Measurements from ENCODE around the gene SLC29A2.
"Not testable (repeated sequence)": the region's sequence is repeated elsewhere in the genome, so short reads cannot be mapped to it uniquely, and the experiment has no call there.

SLC29A2 gene

GRCh38 chr11:66359662-66360087 is 11.9 kb downstream of the SLC29A2 start:
- no peak overlapping the region for H3K4me3 ChIP-seq (replicated peaks; ENCODE audit: low read depth, low read length)
- no peak for DNase-seq (ENCODE audit: extremely low read depth, low read depth)

GRCh38 chr11:66350560-66351235 is 20.9 kb downstream of the SLC29A2 start:
- not testable (repeated sequence) for DNase-seq (ENCODE audit: extremely low read depth, low read depth); H3K4me3 ChIP-seq (replicated peaks; ENCODE audit: low read depth, low read length)

More at GRCh38 chr11:66359662-66360087, 11.9 kb downstream of the SLC29A2 start:
- no peak for TF ChIP-seq CTCF (IDR thresholded peaks at IDR 0.05; ENCODE audit: low read depth, low read length, missing control alignments)

GRCh38 chr11:66349084-66349386 is 22.5 kb downstream of the SLC29A2 start:
- no peak for DNase-seq (ENCODE audit: extremely low read depth, low read depth)
- no peak overlapping the region for H3K4me3 ChIP-seq (replicated peaks; ENCODE audit: low read depth, low read length)
- no peak for TF ChIP-seq CTCF (IDR thresholded peaks at IDR 0.05; ENCODE audit: low read depth, low read length, missing control alignments)

- no peak for TF ChIP-seq CTCF (IDR thresholded peaks at IDR 0.05; ENCODE audit: low read depth, low read length, missing control alignments)
- peak within 1 kb of the TSS; percentile 85 for H3K4me3 ChIP-seq (replicated peaks; ENCODE audit: low read depth, low read length)
- DNase-seq (ENCODE audit: extremely low read depth, low read depth), result peak; percentile 80
Measured at GRCh38 chr11:66347425-66348276, 23.9 kb downstream of the SLC29A2 start, which contains the start of gene B4GAT1. TSS of gene B4GAT1 (minus strand) at chr11:66347629. CDS start at chr11:66347545, 84 bp downstream.

GRCh38 chr11:66346476-66347424 is 24.8 kb downstream of the SLC29A2 start:
- H3K4me3 ChIP-seq (replicated peaks; ENCODE audit: low read depth, low read length), result peak overlapping the region; percentile 85
- TF ChIP-seq CTCF (IDR thresholded peaks at IDR 0.05; ENCODE audit: low read depth, low read length, missing control alignments), result no peak
- DNase-seq (ENCODE audit: extremely low read depth, low read depth), result no peak

GRCh38 chr11:66345316-66345649 is 26.3 kb downstream of the SLC29A2 start:
- peak overlapping the region; percentile 85 for H3K4me3 ChIP-seq (replicated peaks; ENCODE audit: low read depth, low read length)
- TF ChIP-seq CTCF (IDR thresholded peaks at IDR 0.05; ENCODE audit: low read depth, low read length, missing control alignments), result no peak
- no peak for DNase-seq (ENCODE audit: extremely low read depth, low read depth)

Measured in HFF-Myc (cell line).